SK-N-MC (cell line): ENCODE results near the gene KCNJ6.
"Not testable (repeated sequence)": the region's sequence is repeated elsewhere in the genome, so short reads cannot be mapped to it uniquely, and the experiment has no call there.

Experiments used
- DNase-seq: peaks from one replicate; pipeline ENCODE4 v3.0.0-alpha.2; 2011; ENCODE audit warnings: low read depth, low spot score
- H3K27ac ChIP-seq: fragments of 200-600 bp; sonication (generic); 2 replicates; pipeline ENCODE4 v1.5.1; 2016; ENCODE audit warnings: mixed run types
- H3K36me3 ChIP-seq: fragments of 200-600 bp; sonication (generic); 2 replicates; pipeline ENCODE4 v1.6.1; 2017; ENCODE audit warnings: antibody characterized with exemption, low read length, mixed read lengths; ENCODE audit not compliant: insufficient read depth
- H3K4me3 ChIP-seq: fragments of 200-600 bp; sonication (generic); 2 replicates; pipeline ENCODE4 v1.5.1; 2016
- H3K9ac ChIP-seq: fragments of 200-600 bp; sonication (generic); 2 replicates; pipeline ENCODE4 v1.8.0; 2017; ENCODE audit warnings: mixed run types, mixed read lengths; ENCODE audit not compliant: insufficient read length
- H3K9me3 ChIP-seq: fragments of 200-600 bp; sonication (generic); 2 replicates; pipeline ENCODE4 v1.6.1; 2017; ENCODE audit warnings: low read depth, mild to moderate bottlenecking, antibody characterized with exemption, low read length, moderate library complexity, mixed read lengths
- EZH2 ChIP-seq: fragments of 200-600 bp; sonication (generic); IDR thresholded peaks from one replicate; pipeline ENCODE4 v1.6.1; 2017; ENCODE audit warnings: antibody characterized with exemption
- FOXP2 ChIP-seq: optimal IDR thresholded peaks from 2 replicates; pipeline ENCODE3; 2011; ENCODE audit warnings: mild to moderate bottlenecking, moderate library complexity; ENCODE audit not compliant: insufficient read depth; ENCODE audit errors: extremely low read length, control extremely low read depth
- POLR2AphosphoS5 ChIP-seq: IDR thresholded peaks from 2 replicates; pipeline ENCODE4 v1.6.1; 2012; ENCODE audit warnings: mild to moderate bottlenecking, low read depth, low read length, borderline replicate concordance

The KCNJ6 gene

DNA sequence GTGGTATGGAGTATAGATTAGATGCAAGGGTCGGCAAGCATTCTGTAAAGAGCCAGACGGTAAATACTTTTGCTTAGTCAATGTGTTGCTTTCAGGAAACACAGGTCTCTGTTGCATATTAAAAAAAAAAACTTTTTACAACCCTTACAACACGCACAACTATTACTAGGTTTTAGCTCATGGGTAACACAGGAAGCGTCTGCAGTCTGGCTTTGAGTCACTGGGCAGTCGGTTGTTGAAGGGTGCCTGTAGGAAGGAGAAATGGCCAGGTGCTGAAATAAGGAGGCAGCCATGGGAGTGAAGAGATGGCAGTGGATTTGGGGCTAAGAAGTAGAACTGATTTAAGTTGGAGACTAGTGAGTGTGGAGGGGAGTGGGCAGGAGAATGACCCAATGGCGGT lies 192.1 kb downstream of the KCNJ6 start:
- H3K9ac ChIP-seq, result no peak overlapping the region
- H3K4me3 ChIP-seq, result no peak overlapping the region
- no peak for DNase-seq
- no peak overlapping the region for H3K27ac ChIP-seq
- no peak for TF ChIP-seq POLR2AphosphoS5
- TF ChIP-seq EZH2, result no peak
- TF ChIP-seq FOXP2, result no peak
- no peaks in the 10 kb centered on the region for H3K36me3 ChIP-seq
- no peaks in the 10 kb centered on the region for H3K9me3 ChIP-seq

DNA sequence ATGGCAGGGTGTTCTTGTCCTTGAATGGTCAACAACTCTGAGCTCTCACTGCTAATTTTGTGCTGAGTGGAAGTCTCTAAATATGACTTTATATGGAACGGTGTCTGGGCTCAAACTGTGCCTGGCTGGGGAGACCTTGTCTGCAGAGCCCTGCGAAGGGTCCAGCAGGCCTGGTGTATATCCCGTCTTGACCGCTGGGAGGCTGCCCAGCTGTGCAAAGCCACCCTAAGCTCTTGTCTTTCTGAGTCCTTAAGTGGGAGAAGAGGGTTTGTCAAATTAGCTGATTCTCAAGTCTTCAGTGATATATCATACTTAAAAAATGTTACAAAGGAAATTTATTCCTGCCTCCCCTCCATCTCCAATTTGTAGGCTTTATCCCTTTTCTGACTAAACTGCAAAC lies 198.7 kb downstream of the KCNJ6 start:
- no peaks in the 10 kb centered on the region for H3K9me3 ChIP-seq
- no peak overlapping the region for H3K9ac ChIP-seq
- DNase-seq, result no peak
- no peak overlapping the region for H3K4me3 ChIP-seq
- H3K27ac ChIP-seq, result no peak overlapping the region
- TF ChIP-seq POLR2AphosphoS5, result no peak
- no peak for TF ChIP-seq EZH2
- TF ChIP-seq FOXP2, result no peak
- no peaks in the 10 kb centered on the region for H3K36me3 ChIP-seq

DNA sequence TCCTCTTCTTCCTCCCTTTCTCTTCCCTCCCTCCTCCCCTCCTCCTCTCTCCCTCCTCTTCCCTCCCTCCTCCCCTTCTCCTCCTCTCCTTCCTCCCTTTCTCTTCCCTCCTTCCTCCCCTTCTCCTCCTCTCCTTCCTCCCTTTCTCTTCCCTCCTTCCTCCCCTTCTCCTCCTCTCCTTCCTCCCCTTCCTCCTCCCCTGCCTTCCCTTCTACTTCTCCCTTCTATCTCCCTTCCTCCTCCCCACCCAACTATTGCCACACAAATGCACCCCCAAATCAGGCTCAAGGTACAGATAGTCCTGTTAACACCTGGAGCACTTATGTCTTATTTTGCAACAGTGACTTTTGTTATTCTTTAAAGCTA lies 203.7 kb downstream of the KCNJ6 start:
- H3K9ac ChIP-seq, H3K4me3 ChIP-seq, H3K9me3 ChIP-seq, H3K36me3 ChIP-seq, H3K27ac ChIP-seq, DNase-seq: not testable (repeated sequence)

DNA sequence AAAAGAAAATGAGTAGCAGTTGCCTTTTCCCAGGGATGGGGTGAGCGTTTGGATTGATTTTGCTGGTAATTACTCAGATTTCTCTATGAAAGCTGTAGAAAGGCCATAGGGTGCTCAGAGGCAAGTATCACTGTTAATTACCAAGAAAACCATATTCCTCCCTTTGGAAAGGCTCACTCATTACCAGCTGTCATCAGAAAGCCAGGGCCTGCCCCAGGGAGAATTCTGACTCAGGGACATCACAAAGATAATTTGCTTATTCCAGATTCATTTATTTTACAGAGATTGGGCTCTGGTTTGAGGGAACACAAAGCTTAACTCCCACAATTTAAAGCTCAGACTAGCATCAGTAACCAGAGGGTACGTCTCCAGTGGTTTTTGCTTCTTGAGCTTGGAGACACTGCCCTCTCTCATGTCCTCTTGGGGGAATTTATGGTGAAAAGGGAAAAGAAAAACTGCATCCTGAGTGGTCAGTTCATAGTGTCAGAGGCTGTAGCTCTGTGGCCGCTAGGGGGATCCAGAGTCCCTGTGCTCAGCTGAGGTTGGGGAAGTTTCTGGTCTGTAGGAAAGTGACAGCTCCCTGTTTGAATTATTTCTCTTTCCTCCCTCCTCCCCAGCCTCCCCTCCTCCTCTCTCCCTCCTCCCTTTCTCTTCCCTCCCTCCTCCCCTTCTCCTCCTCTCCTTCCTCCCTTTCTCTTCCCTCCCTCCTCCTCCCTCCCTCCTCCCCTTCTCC lies 204.3 kb downstream of the KCNJ6 start:
- no peak overlapping the region for H3K4me3 ChIP-seq
- no peaks in the 10 kb centered on the region for H3K9me3 ChIP-seq
- no peak overlapping the region for H3K9ac ChIP-seq
- DNase-seq, result no peak
- TF ChIP-seq FOXP2 (no peak), EZH2 (no peak), POLR2AphosphoS5 (no peak)
- no peak overlapping the region for H3K27ac ChIP-seq
- no peaks in the 10 kb centered on the region for H3K36me3 ChIP-seq

DNA sequence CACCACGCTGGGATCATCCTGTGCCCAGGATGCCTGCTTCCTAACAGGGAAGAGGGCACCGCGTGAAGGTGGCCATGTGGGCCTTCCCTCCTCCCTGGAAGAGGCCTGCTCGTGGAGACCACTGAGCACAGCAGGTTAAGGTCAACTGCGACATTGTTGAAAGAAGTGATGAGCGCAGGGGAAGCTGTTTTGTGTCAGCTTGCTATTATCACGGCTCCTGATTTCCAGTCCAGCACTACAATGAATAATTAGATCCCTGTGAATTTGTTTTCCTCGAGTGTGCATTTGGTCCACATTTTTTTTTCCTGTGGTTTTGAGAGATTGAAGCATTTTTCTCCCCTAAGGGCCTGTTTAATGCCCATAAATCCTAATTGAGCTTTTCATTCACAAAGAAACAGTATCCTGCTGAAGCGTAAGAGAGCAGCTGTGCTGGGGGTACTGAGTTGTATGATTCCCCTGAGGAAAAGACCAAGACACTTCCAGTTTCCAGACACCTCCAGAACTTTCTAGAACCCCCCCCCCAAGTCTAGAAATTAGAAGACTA lies 204.9 kb downstream of the KCNJ6 start:
- no peak overlapping the region for H3K9ac ChIP-seq
- TF ChIP-seq EZH2, result no peak
- H3K4me3 ChIP-seq, result no peak overlapping the region
- H3K9me3 ChIP-seq, result no peaks in the 10 kb centered on the region
- H3K36me3 ChIP-seq, result no peaks in the 10 kb centered on the region
- H3K27ac ChIP-seq, result no peak overlapping the region
- DNase-seq, result no peak

DNA sequence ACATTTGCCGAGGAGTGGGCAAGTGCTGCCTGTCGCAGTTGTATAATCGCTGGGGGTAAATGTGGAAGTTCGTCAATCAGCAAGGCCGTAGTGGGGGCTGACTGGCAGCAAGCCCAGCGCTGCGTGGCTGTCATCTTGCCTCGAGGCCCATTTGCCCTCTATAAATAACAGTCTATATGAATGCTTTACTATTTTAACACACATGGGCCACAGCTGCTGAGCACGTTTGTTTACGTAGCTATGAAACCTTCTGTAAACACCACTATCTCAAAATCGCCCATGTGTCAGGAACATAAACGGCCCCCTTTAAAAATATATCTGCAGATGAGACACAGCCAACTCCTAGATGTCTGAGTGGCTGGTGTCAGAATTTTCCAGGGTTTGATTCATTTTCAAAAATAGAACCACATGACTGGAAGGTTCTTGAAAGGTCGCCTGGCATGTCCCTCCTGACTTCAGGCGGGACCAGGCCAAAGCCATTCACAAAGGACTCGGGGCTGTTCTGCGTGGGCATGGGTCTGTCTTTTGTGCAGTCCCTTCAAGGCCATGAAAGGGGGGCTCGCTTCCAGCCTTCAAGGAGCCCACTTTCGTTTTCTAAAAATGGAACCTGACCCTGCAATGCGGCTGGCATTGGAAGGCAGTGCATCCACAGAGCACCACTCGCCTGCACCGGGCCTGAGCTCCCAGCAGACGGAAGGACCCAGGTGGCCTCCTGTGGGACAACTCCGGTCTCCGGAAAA lies 205.5 kb downstream of the KCNJ6 start:
- Histone ChIP-seq H3K9ac (no peak overlapping the region), H3K9me3 (no peaks in the 10 kb centered on the region), H3K27ac (no peak overlapping the region), H3K4me3 (no peak overlapping the region), H3K36me3 (no peaks in the 10 kb centered on the region)
- no peak for TF ChIP-seq FOXP2
- no peak for TF ChIP-seq EZH2
- no peak for TF ChIP-seq POLR2AphosphoS5
- no peak for DNase-seq

DNA sequence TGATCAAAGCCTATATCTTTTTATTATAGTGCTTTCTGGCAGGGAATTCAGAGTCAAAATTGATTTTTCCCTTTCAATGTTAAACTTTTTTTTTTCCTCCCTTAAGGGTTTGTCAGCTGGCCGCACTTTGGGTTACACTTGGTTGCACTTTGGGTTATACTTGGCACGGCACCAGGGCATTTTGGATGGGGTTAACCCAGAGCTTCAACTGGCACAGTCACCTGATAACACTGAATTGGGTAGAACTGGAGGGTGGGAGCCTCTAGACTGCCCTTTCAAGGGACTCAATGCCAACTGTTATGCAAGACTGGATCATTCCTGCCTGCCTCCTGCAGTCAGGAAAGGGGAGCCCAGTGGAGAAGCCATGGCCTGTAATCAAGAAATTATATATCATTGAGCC lies 211.5 kb downstream of the KCNJ6 start:
- no peak overlapping the region for H3K27ac ChIP-seq
- H3K9ac ChIP-seq, result no peak overlapping the region
- H3K36me3 ChIP-seq, result no peaks in the 10 kb centered on the region
- DNase-seq, result no peak
- H3K9me3 ChIP-seq, result no peaks in the 10 kb centered on the region
- TF ChIP-seq POLR2AphosphoS5, result no peak
- no peak for TF ChIP-seq EZH2
- no peak for TF ChIP-seq FOXP2
- H3K4me3 ChIP-seq, result no peak overlapping the region

DNA sequence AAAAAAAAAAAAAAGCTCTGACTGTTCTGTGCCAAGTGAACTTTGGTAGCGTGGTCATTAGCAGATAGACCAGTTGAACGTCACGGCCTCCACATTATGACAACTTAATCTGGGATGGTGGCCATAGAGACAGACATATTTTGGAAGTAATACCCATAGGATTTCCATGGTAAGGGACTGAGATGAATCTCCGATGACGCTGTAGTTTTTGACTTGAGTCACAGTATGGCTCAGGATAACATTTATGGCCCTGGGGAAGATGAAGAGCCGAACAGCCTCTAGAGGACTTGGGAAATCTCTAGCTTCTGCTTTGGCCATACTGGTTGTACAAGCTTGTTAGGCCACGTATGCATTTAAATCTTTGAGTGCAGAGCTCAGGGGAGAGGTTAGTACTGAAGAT lies 214.0 kb downstream of the KCNJ6 start:
- Histone ChIP-seq H3K4me3 (no peak overlapping the region), H3K9ac (no peak overlapping the region), H3K36me3 (no peaks in the 10 kb centered on the region), H3K9me3 (no peaks in the 10 kb centered on the region), H3K27ac (no peak overlapping the region)
- DNase-seq, result no peak
- TF ChIP-seq EZH2, result no peak
- TF ChIP-seq POLR2AphosphoS5, result no peak
- TF ChIP-seq FOXP2, result no peak

DNA sequence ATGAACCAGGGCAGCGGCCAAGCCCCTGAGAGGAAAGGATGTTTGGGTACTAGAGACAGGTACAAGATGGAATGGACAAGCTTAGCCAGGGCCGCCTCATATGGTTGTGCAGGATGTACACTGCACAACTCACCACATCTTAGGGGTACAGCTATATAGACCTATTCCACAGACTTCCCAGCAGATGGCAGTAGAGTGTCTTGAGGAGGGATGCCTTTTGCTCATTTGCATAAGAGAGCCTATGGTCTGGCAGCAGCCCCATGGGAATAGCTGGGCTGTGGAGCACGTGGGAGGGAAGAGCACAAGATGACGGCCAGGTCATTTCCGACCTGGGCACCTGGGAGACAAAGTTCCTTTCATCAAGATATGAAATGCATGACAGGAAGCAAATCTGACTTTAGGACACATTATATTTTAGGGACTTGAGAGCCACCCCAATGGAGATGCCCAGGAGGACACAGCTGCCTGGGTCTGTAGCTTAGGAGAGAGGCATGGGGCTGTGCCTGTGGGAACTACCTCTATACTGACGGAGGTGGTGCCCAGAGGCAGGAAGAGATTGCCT lies 215.5 kb downstream of the KCNJ6 start:
- Histone ChIP-seq H3K9me3 (no peaks in the 10 kb centered on the region), H3K4me3 (no peak overlapping the region), H3K27ac (no peak overlapping the region), H3K36me3 (no peaks in the 10 kb centered on the region), H3K9ac (no peak overlapping the region)
- DNase-seq, result peak; percentile 34
- TF ChIP-seq POLR2AphosphoS5 (no peak), EZH2 (no peak), FOXP2 (no peak)
